OCI-LY7 (cell line): ENCODE measurements around the gene IGFALS. TPM values are rescaled to one million over a fixed set of nuclear protein-coding genes. Genes with fewer than 3 reads are reported as not detected.

Source experiments
- BruUV-seq: library from RNA; stranded (reverse); fragments of 400-500 nt; replicated peaks from 2 replicates; lab custom pipeline; 2021; lab: Mats Ljungman, UMichigan
- CTCF ChIA-PET: fragments of 300-600 bp; sonication (Branson Sonifier 250); formaldehyde crosslinking; loops from one replicate; lab custom pipeline; 2022; ENCODE audit warnings: antibody characterized with exemption; ENCODE audit not compliant: unreplicated experiment; lab: Charles Lee
- POLR2A ChIA-PET: fragments of 300-600 bp; sonication (Branson Sonifier 250); formaldehyde crosslinking; loops from one replicate; lab custom pipeline; 2022; ENCODE audit warnings: antibody characterized with exemption; lab: Charles Lee
- DNase-seq: peaks from one replicate; pipeline ENCODE4 v3.0.0-alpha.2; 2015; ENCODE audit warnings: low spot score
- H2AFZ ChIP-seq: fragments of 200-600 bp; sonication (generic), shearing (Covaris generic); 2 replicates; pipeline ENCODE4 v1.6.1; 2014; ENCODE audit warnings: mild to moderate bottlenecking, antibody characterized with exemption, low read length, moderate library complexity
- H3K27ac ChIP-seq: fragments of 200-600 bp; sonication (generic); 2 replicates; pipeline ENCODE4 v1.5.1; 2014; ENCODE audit warnings: mixed run types, low read depth, mild to moderate bottlenecking, moderate library complexity, low read length, inconsistent platforms; ENCODE audit not compliant: poor library complexity, severe bottlenecking
- H3K36me3 ChIP-seq: fragments of 200-600 bp; sonication (generic); 2 replicates; pipeline ENCODE4 v1.6.1; 2014; ENCODE audit warnings: mild to moderate bottlenecking, antibody characterized with exemption, low read length, moderate library complexity, mixed read lengths; ENCODE audit not compliant: insufficient read depth
- H3K4me1 ChIP-seq: fragments of 200-600 bp; sonication (generic); 2 replicates; pipeline ENCODE4 v1.5.1; 2014; ENCODE audit warnings: mild to moderate bottlenecking, low read length; ENCODE audit not compliant: insufficient read depth, poor library complexity, severe bottlenecking
- H3K4me2 ChIP-seq: fragments of 200-600 bp; sonication (generic); 2 replicates; pipeline ENCODE4 v1.6.1; 2014; ENCODE audit warnings: mild to moderate bottlenecking, low read length
- H3K4me3 ChIP-seq: fragments of 200-600 bp; sonication (generic); 2 replicates; pipeline ENCODE4 v1.5.1; 2014; ENCODE audit warnings: mild to moderate bottlenecking, low read depth, low read length; ENCODE audit not compliant: poor library complexity, severe bottlenecking
- H3K79me2 ChIP-seq: fragments of 200-600 bp; sonication (generic); 2 replicates; pipeline ENCODE4 v1.6.1; 2016; ENCODE audit warnings: low read depth, mild to moderate bottlenecking, low read length, moderate library complexity, mixed read lengths; ENCODE audit not compliant: insufficient read depth
- H3K9me2 ChIP-seq: fragments of 200-600 bp; sonication (generic); 2 replicates; pipeline ENCODE4 v1.6.1; 2016; ENCODE audit warnings: mild to moderate bottlenecking, low read length, mixed read lengths; ENCODE audit not compliant: insufficient read depth
- H3K9me3 ChIP-seq: fragments of 200-600 bp; sonication (generic); 2 replicates; pipeline ENCODE4 v1.6.1; 2014; ENCODE audit warnings: mild to moderate bottlenecking, mixed run types, low read length, mixed read lengths
- H4K20me1 ChIP-seq: fragments of 200-600 bp; sonication (generic); 2 replicates; pipeline ENCODE4 v1.6.1; 2014; ENCODE audit warnings: mild to moderate bottlenecking, antibody characterized with exemption, low read length, moderate library complexity, mixed read lengths; ENCODE audit not compliant: insufficient read depth
- EZH2phosphoT487 ChIP-seq: fragments of 200-600 bp; sonication (generic); IDR thresholded peaks from 2 replicates; pipeline ENCODE4 v1.6.1; 2018; ENCODE audit warnings: low read depth, borderline replicate concordance, mild to moderate bottlenecking, mixed run types, antibody characterized with exemption, low read length, moderate library complexity, mixed read lengths
- intact Hi-C: fragments of 100-400 bp; cut with micrococcal nuclease; formaldehyde crosslinking; loops from one replicate; pipeline ENCODE4 v1.10.0; 2022; ENCODE audit not compliant: unreplicated experiment
- total RNA-seq, 2 experiments: library from RNA; depleted of rRNA in 1 of 2; stranded (reverse); fragments of >200 nt in 1 of 2; shearing (Covaris generic) in 1 of 2; gene quantifications; 2 replicates each; pipeline ENCODE4 v1.2.3, GENCODE V29; 2014 to 2022
- TF ChIP-seq, protein P1 (sequence below): fragments of 200-600 bp; sonication (generic); conservative IDR thresholded peaks from 2 replicates; pipeline ENCODE4 v1.5.1; 2014; ENCODE audit warnings: mild to moderate bottlenecking, antibody characterized with exemption, low read length, moderate library complexity, mixed read lengths

The IGFALS gene
- total RNA-seq, 2 experiments from 2014 or later: 0.13 TPM; not detected in 1

DNA sequence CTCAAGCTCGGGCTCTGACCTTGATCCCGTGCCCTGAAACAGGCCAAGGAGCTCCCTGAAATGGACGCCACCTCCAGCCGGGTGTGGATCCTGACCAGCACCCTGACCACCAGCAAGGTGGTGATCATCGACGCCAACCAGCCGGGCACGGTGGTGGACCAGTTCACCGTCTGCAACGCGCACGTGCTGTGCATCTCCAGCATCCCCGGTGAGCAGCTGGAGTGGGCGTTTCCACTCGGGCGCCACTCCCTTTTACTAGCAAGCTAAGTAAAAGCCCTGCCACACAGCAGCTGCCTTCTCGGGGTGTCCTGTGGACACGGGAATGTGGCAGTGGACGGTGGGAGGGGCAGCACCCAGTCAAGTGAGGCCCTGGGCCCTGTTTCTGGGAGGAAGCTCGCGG, 28.5 kb downstream of the IGFALS start:
- Histone ChIP-seq H2AFZ (no peak overlapping the region), H3K9me3 (no peaks in the 10 kb centered on the region), H3K27ac (no peak overlapping the region), H3K4me3 (no peak overlapping the region), H3K4me1 (peaks cover under 1% of the 10 kb centered on the region), H3K79me2 (no peaks in the 10 kb centered on the region), H4K20me1 (no peaks in the 10 kb centered on the region), H3K4me2 (no peak overlapping the region), H3K9me2 (no peaks in the 10 kb centered on the region), H3K36me3 (peaks cover 62% of the 10 kb centered on the region)
- CTCF ChIA-PET: no interaction called here
- no TSS peak for BruUV-seq
- POLR2A ChIA-PET: no interaction called here
- intact Hi-C loops: no loop called here
- TF ChIP-seq, protein P1, sequence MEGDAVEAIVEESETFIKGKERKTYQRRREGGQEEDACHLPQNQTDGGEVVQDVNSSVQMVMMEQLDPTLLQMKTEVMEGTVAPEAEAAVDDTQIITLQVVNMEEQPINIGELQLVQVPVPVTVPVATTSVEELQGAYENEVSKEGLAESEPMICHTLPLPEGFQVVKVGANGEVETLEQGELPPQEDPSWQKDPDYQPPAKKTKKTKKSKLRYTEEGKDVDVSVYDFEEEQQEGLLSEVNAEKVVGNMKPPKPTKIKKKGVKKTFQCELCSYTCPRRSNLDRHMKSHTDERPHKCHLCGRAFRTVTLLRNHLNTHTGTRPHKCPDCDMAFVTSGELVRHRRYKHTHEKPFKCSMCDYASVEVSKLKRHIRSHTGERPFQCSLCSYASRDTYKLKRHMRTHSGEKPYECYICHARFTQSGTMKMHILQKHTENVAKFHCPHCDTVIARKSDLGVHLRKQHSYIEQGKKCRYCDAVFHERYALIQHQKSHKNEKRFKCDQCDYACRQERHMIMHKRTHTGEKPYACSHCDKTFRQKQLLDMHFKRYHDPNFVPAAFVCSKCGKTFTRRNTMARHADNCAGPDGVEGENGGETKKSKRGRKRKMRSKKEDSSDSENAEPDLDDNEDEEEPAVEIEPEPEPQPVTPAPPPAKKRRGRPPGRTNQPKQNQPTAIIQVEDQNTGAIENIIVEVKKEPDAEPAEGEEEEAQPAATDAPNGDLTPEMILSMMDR: no peak
- TF ChIP-seq EZH2phosphoT487: no peak
- no peak for DNase-seq

DNA sequence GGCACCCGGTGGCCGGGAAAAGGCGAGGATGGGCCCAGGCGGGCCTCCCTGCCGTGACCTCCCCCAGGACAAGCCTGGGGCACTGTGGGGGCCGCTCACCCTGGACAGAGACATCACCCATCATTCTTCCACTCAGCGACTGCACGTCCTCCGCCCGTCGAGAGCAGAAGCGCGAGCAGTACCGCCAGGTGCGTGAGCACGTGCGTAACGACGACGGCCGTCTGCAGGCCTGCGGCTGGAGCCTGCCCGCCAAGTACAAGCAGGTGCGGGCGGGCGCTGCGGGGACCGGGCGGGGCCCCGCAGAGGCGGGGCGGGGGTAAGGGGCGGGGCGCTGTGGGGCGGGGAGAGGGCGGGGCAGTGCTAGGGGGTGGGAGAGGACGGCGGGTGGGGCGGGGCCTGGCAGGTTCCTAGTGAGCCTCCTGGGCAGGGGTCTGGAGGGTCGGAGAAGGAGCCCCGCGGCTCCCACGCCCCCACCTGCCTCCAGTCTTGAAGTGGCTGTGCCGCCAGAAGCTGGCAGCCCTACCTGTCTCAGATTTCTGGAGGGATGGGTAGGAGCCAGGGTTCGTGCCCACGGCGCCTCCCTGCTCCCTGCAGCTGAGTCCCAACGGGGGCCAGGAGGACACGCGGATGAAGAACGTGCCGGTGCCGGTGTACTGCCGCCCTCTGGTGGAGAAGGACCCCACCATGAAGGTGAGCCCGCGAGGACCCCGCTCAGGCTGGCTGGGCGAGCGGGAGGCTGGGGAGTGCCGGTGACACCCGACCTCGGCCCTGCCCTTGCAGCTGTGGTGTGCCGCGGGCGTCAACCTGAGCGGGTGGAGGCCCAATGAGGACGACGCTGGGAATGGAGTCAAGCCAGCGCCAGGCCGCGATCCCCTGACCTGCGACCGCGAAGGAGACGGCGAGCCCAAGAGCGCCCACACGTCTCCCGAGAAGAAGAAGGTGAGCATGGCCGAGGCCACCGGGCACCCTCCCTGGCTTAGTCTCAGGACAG, 29.7 kb downstream of the IGFALS start:
- H2AFZ ChIP-seq: no peak overlapping the region
- no peaks in the 10 kb centered on the region for H3K9me2 ChIP-seq
- DNase-seq: peak; percentile 23
- no peaks in the 10 kb centered on the region for H4K20me1 ChIP-seq
- peaks cover 52% of the 10 kb centered on the region for H3K36me3 ChIP-seq
- H3K27ac ChIP-seq: no peak overlapping the region
- POLR2A ChIA-PET: no interaction called here
- no TSS peak for BruUV-seq
- no peak overlapping the region for H3K4me2 ChIP-seq
- H3K9me3 ChIP-seq: no peaks in the 10 kb centered on the region
- CTCF ChIA-PET: no interaction called here
- TF ChIP-seq, protein P1: peak; percentile 44
- no peak for TF ChIP-seq EZH2phosphoT487
- no peaks in the 10 kb centered on the region for H3K4me1 ChIP-seq
- intact Hi-C loops: no loop called here
- no peaks in the 10 kb centered on the region for H3K79me2 ChIP-seq
- no peak overlapping the region for H3K4me3 ChIP-seq
